Measurements from ENCODE around the gene VTN. TPM values are rescaled to one million over a fixed set of nuclear protein-coding genes. Genes with fewer than 3 reads are reported as not detected.

Gene VTN
- total and polyA plus RNA-seq, 2 donors (not counting 1 experiment from before 2014, with no cell fraction given) = 0.34 to 0.36 TPM

DNA sequence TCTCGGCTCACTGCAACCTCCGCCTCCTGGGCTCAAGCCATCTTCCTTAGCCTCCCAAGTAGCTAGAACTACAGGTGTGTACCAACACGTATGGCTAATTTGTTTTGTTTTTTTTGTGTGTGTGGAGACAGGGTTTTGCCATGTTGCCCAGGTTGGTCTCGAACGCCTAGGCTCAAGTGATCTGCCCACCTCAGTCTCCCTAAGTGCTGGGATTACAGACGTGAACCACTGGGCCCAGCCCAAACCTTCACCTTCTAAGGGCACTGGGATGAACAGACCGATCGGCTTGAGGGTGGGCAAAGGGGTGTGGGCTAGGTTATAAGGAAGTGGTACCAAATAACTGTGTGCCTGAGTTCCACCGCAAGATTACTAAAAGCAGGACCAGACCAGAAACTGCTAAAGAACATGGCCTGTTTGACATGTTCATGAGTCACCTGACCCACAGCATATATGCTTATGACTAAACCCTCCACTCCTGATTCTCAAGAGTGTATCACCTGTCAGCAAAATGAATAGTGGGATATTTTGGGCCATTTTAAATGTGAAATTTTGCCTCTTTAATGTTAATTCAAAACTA, 43.0 kb downstream of the VTN start:
- peaks cover 4% of the 10 kb centered on the region for H4K20me1 ChIP-seq (ENCODE audit: control insufficient read depth, insufficient read depth, low read length, poor library complexity, severe bottlenecking)
- H2AFZ ChIP-seq (ENCODE audit: insufficient read depth, low read depth, low read length, poor library complexity, severe bottlenecking) = no peak overlapping the region
- ChIA-PET POLR2A (no interaction called here), CTCF (no interaction called here)
- no peaks in the 10 kb centered on the region for H3K4me1 ChIP-seq (ENCODE audit: control insufficient read depth in 2 of 2, insufficient read depth in 2 of 2, low read length in 2 of 2)
- Mint-ChIP-seq H3K4me1 (peaks cover 5% of the 10 kb centered on the region), H3K4me3 (no peak overlapping the region), H3K27ac (no peak overlapping the region), H3K9me3 (ENCODE audit: insufficient read depth) (no peaks in the 10 kb centered on the region), H3K27me3 (no peaks in the 10 kb centered on the region)
- no peak overlapping the region for H3K9ac ChIP-seq (ENCODE audit: low read length)
- H3K79me2 ChIP-seq (ENCODE audit: control insufficient read depth, insufficient read depth, low read length) = peaks cover 7% of the 10 kb centered on the region
- H3K4me2 ChIP-seq (replicated peaks; ENCODE audit: low read depth, low read length, poor library complexity, severe bottlenecking) = no peak overlapping the region
- H3K36me3 ChIP-seq (replicated peaks in 1 of 2; ENCODE audit: control extremely low read depth in 1 of 2, control insufficient read depth in 1 of 2, extremely low read depth in 1 of 2, insufficient read depth in 2 of 2, low read length in 1 of 2) = peaks cover 0 to 45% of the 10 kb centered on the region in 2 experiments
- H3K4me3 ChIP-seq (ENCODE audit: control extremely low read depth in 1 of 5, extremely low read depth in 1 of 5, insufficient read depth in 1 of 5, low read depth in 2 of 5, low read length in 4 of 5) = no peak overlapping the region
- ATAC-seq (ENCODE audit: low read depth) (no peak), DNase-seq (no peak)
- no peaks in the 10 kb centered on the region for H3K9me3 ChIP-seq (ENCODE audit: control extremely low read depth in 1 of 3, control insufficient read depth in 2 of 3, insufficient read depth in 1 of 3, low read length in 2 of 3)
- no peaks in the 10 kb centered on the region for H3K27me3 ChIP-seq (replicated peaks in 1 of 4; ENCODE audit: control extremely low read depth in 1 of 4, control insufficient read depth in 3 of 4, insufficient read depth in 4 of 4, low read length in 3 of 4)
- no peak overlapping the region for H3K27ac ChIP-seq (ENCODE audit: low read length in 2 of 2)
- WGBS (ENCODE audit: insufficient coverage) = 89% methylated on average over 4 of the region's 9 CpGs
- intact Hi-C loops (cut with micrococcal nuclease) = no loop called here
- TF ChIP-seq, protein P1, sequence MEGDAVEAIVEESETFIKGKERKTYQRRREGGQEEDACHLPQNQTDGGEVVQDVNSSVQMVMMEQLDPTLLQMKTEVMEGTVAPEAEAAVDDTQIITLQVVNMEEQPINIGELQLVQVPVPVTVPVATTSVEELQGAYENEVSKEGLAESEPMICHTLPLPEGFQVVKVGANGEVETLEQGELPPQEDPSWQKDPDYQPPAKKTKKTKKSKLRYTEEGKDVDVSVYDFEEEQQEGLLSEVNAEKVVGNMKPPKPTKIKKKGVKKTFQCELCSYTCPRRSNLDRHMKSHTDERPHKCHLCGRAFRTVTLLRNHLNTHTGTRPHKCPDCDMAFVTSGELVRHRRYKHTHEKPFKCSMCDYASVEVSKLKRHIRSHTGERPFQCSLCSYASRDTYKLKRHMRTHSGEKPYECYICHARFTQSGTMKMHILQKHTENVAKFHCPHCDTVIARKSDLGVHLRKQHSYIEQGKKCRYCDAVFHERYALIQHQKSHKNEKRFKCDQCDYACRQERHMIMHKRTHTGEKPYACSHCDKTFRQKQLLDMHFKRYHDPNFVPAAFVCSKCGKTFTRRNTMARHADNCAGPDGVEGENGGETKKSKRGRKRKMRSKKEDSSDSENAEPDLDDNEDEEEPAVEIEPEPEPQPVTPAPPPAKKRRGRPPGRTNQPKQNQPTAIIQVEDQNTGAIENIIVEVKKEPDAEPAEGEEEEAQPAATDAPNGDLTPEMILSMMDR (IDR thresholded peaks at IDR 0.05) = no peak
- no peak for TF ChIP-seq EZH2 (IDR thresholded peaks at IDR 0.05; ENCODE audit: borderline replicate concordance, insufficient read depth, low read depth, low read length, poor library complexity, severe bottlenecking)

GRCh38 chr17:28326114-28326513, 44.0 kb downstream of the VTN start:
- Histone ChIP-seq H2AFZ (ENCODE audit: insufficient read depth, low read depth, low read length, poor library complexity, severe bottlenecking) (no peak overlapping the region), H3K36me3 (replicated peaks in 1 of 2; ENCODE audit: control extremely low read depth in 1 of 2, control insufficient read depth in 1 of 2, extremely low read depth in 1 of 2, insufficient read depth in 2 of 2, low read length in 1 of 2) (peaks cover 0 to 36% of the 10 kb centered on the region in 2 experiments), H3K27ac (ENCODE audit: low read length in 2 of 2) (no peak overlapping the region), H3K9ac (ENCODE audit: low read length) (no peak overlapping the region), H3K9me3 (ENCODE audit: control extremely low read depth in 1 of 3, control insufficient read depth in 2 of 3, insufficient read depth in 1 of 3, low read length in 2 of 3) (no peaks in the 10 kb centered on the region), H3K79me2 (ENCODE audit: control insufficient read depth, insufficient read depth, low read length) (no peaks in the 10 kb centered on the region), H4K20me1 (ENCODE audit: control insufficient read depth, insufficient read depth, low read length, poor library complexity, severe bottlenecking) (no peaks in the 10 kb centered on the region), H3K27me3 (replicated peaks in 1 of 4; ENCODE audit: control extremely low read depth in 1 of 4, control insufficient read depth in 3 of 4, insufficient read depth in 4 of 4, low read length in 3 of 4) (no peaks in the 10 kb centered on the region), H3K4me3 (ENCODE audit: control extremely low read depth in 1 of 5, extremely low read depth in 1 of 5, insufficient read depth in 1 of 5, low read depth in 2 of 5, low read length in 4 of 5) (no peak overlapping the region), H3K4me2 (replicated peaks; ENCODE audit: low read depth, low read length, poor library complexity, severe bottlenecking) (no peak overlapping the region), H3K4me1 (ENCODE audit: control insufficient read depth in 2 of 2, insufficient read depth in 2 of 2, low read length in 2 of 2) (no peaks in the 10 kb centered on the region)
- Mint-ChIP-seq H3K27me3 (no peaks in the 10 kb centered on the region), H3K4me1 (peaks cover 5% of the 10 kb centered on the region), H3K9me3 (ENCODE audit: insufficient read depth) (no peaks in the 10 kb centered on the region), H3K27ac (no peak overlapping the region), H3K4me3 (no peak overlapping the region)
- WGBS (ENCODE audit: insufficient coverage) = 98% methylated on average over 7 of the region's 7 CpGs
- TF ChIP-seq, protein P1 (IDR thresholded peaks at IDR 0.05) = no peak
- no peak for TF ChIP-seq EZH2 (IDR thresholded peaks at IDR 0.05; ENCODE audit: borderline replicate concordance, insufficient read depth, low read depth, low read length, poor library complexity, severe bottlenecking)
- no peak for ATAC-seq (ENCODE audit: low read depth)
- intact Hi-C loops (cut with micrococcal nuclease) = no loop called here
- ChIA-PET CTCF (no interaction called here), POLR2A (no interaction called here)
- DNase-seq = no peak
